ENCODE measurements around the gene FN3KRP.

- TF ChIP-seq CTCF (conservative IDR thresholded peaks at IDR 0.05; ENCODE audit: low read depth, low read length) (no peak), EZH2 (IDR thresholded peaks at IDR 0.05; ENCODE audit: borderline replicate concordance, low read depth, low read length, poor library complexity, severe bottlenecking) (no peak)
Observed at GRCh38 chr17:82666931-82667667, 49.4 kb upstream of the FN3KRP start.
